Upper lobe of left lung (tissue), 4 donors: ENCODE measurements around the gene SENP6.

Experiments used
- CTCF ChIP-seq, 6 experiments: fragments of 450-650 bp in 4 of 6; fragments of 200-600 bp in 2 of 6; sonication (generic) in 2 of 6; IDR thresholded peaks; one replicate each; pipeline ENCODE4 v1.5.1; 2016 to 2019; ENCODE audit warnings: antibody characterized with exemption in 6 of 6
- EP300 ChIP-seq, 4 donors: sonication (generic); formaldehyde crosslinking; IDR thresholded peaks; one replicate each; pipeline ENCODE4 v1.5.1; 2017; ENCODE audit warnings: antibody characterized with exemption in 4 of 4, control low read depth in 2 of 4
- POLR2A ChIP-seq, 4 donors: fragments of 450-650 bp; IDR thresholded peaks; one replicate each; pipeline ENCODE4 v1.5.1; 2016 to 2017; ENCODE audit warnings: antibody characterized with exemption in 4 of 4, mild to moderate bottlenecking in 2 of 4
- POLR2AphosphoS5 ChIP-seq, 2 donors: sonication (generic); formaldehyde crosslinking; IDR thresholded peaks; one replicate each; pipeline ENCODE4 v1.5.1; 2017; ENCODE audit warnings: antibody characterized with exemption in 2 of 2

GRCh38 chr6:75711173-75711572, 109.5 kb downstream of the SENP6 start:
- TF ChIP-seq POLR2A (IDR thresholded peaks at IDR 0.05), result no peak
- TF ChIP-seq CTCF (IDR thresholded peaks at IDR 0.05), result no peak
- no peak for TF ChIP-seq POLR2AphosphoS5 (IDR thresholded peaks at IDR 0.05)
- TF ChIP-seq EP300 (IDR thresholded peaks at IDR 0.05), result no peak
